PC-9 (cell line): Measurements from ENCODE around the gene FARP1.

Source experiments
- CTCF ChIP-seq: fragments of 200-600 bp; sonication (generic); conservative IDR thresholded peaks from 2 replicates; pipeline ENCODE4 v1.6.1; 2017; ENCODE audit warnings: mixed run types, antibody characterized with exemption, mild to moderate bottlenecking, moderate library complexity
- EZH2 ChIP-seq: fragments of 200-600 bp; sonication (generic); IDR thresholded peaks from 2 replicates; pipeline ENCODE4 v1.8.0; 2017; ENCODE audit warnings: antibody characterized with exemption, low read depth

- no peak for TF ChIP-seq CTCF
- no peak for TF ChIP-seq EZH2
Observed at GRCh38 chr13:98474292-98474691, 331.4 kb downstream of the FARP1 start.
